IPS-20b (cell line): ENCODE results near the gene STARD7.
A peak's percentile ranks its signal among the peaks of the same experiment; 100 is the strongest.
"Not testable (repeated sequence)": the region's sequence is repeated elsewhere in the genome, so short reads cannot be mapped to it uniquely, and the experiment has no call there.

Experiments
- H3K27ac ChIP-seq: one replicate; pipeline ENCODE4 v1.5.1; 2013; ENCODE audit warnings: low read length
- H3K27me3 ChIP-seq: 2 replicates; pipeline ENCODE4 v1.6.1; 2013; ENCODE audit warnings: mild to moderate bottlenecking, low read length, inconsistent platforms; ENCODE audit not compliant: insufficient read depth
- H3K36me3 ChIP-seq: 2 replicates; pipeline ENCODE4 v1.6.1; 2013; ENCODE audit warnings: low read depth, mild to moderate bottlenecking, inconsistent platforms, low read length, moderate library complexity; ENCODE audit not compliant: insufficient read depth
- H3K4me1 ChIP-seq: 2 replicates; pipeline ENCODE4 v1.6.1; 2013; ENCODE audit warnings: mild to moderate bottlenecking, control low read depth, inconsistent platforms, low read length, moderate library complexity; ENCODE audit not compliant: insufficient read depth
- H3K4me3 ChIP-seq: 2 replicates; pipeline ENCODE4 v1.5.1; 2013; ENCODE audit warnings: mild to moderate bottlenecking, low read length, inconsistent platforms
- H3K9ac ChIP-seq: 2 replicates; pipeline ENCODE4 v1.6.1; 2013; ENCODE audit warnings: low read depth, mild to moderate bottlenecking, inconsistent platforms, low read length, moderate library complexity
- H3K9me3 ChIP-seq: 2 replicates; pipeline ENCODE4 v1.6.1; 2013; ENCODE audit warnings: mild to moderate bottlenecking, low read depth, low read length, inconsistent platforms; ENCODE audit not compliant: insufficient read depth

Gene STARD7, protein sequence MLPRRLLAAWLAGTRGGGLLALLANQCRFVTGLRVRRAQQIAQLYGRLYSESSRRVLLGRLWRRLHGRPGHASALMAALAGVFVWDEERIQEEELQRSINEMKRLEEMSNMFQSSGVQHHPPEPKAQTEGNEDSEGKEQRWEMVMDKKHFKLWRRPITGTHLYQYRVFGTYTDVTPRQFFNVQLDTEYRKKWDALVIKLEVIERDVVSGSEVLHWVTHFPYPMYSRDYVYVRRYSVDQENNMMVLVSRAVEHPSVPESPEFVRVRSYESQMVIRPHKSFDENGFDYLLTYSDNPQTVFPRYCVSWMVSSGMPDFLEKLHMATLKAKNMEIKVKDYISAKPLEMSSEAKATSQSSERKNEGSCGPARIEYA

DNA sequence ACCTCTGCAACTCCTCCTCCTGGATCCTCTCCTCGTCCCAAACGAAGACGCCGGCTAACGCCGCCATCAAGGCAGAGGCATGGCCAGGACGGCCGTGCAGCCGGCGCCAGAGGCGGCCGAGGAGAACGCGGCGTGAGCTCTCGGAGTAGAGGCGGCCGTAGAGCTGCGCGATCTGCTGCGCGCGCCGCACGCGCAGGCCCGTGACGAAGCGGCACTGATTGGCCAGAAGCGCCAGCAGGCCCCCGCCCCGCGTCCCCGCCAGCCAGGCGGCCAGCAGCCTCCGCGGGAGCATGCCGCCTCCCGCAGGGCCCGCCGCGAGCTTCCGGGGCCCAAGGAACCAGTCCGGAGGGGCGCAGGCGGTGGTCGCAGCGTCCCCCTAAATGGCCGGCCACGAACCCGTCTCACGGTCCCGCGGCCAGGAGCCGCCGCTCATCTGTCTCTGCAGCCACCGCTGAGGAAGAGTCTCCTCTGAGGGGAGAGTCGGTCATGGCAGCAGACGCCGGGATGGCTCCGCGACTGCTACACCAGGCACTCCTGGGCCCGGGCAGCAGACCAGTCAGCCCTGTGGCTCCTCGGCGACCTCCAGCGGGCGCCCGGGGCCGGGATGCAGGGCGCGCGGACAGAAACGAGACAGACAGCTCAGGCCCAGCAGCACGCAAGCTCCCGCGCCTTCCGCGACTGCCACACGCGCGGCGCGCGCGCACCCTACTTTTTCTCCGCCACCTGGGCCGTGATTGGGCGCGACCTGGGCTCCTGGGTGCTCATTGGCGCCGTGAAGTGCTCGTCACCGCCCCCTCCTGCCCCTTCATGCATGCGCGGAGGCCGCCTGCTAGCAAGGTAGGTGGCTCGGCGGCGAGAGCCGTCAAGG lies at the start of gene STARD7:
STARD7 (minus strand) TSS at position 685 of the 868 bp plus-strand sequence; CDS start at position 292, 393 bp downstream.
- Histone ChIP-seq H3K27ac (peak within 1 kb of the TSS; percentile 90), H3K4me3 (peak within 1 kb of the TSS; percentile 93), H3K9ac (peak within 1 kb of the TSS; percentile 95), H3K27me3 (no peaks in the 10 kb centered on the region), H3K4me1 (peaks cover 15% of the 10 kb centered on the region), H3K36me3 (peaks cover 1% of the 10 kb centered on the region), H3K9me3 (no peaks in the 10 kb centered on the region)

DNA sequence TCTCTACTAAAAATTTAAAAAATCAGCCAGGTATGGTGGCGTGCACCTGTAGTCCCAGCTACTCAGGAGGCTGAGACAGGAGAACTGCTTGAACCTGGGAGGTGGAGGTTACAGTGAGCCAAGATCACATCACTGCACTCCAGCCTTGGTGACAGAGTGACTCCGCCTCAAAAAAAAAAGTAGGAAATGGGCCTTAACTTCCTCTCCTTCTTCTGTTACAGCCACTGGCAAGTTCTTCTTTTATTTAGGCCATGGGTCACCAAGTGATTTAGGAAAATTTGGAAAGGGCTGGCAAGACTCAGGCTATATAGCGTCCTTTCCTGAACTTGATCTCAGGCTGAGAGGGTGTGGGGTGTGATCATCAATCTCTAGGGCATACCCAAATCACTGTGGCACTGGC lies 49.1 kb upstream of the STARD7 start:
- not testable (repeated sequence) for H3K9ac ChIP-seq
- H3K4me1 ChIP-seq, result peaks cover 11% of the 10 kb centered on the region; the same call in 1 of the 2 replicates
- peaks cover 41% of the 10 kb centered on the region for H3K36me3 ChIP-seq

DNA sequence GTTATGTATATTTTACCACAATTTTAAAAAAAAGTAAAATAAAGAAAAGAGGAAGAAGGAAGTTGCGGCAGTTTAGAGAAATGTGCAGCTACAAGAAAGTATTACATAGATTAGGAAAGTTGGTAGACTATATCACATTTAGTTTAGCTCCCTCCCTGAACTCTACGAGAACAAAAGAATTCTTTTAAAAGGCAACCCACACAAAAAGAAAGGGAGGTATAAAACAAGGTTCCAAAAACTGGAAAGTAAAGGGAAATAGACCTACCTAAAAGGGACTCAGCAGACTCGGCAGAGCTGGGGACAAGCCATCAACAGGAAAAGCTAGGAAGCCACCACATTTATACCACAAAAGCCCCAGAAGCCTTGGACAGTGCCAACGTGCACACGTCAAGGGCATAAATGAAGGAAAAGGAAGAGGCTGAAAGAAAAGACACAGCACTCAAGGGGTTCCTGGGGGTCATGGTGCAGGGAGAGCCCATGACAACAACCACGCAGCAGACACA lies 48.0 kb upstream of the STARD7 start:
- no peak overlapping the region for H3K4me3 ChIP-seq
- H3K27me3 ChIP-seq, result no peaks in the 10 kb centered on the region
- no peak overlapping the region for H3K9ac ChIP-seq
- H3K9me3 ChIP-seq, result no peaks in the 10 kb centered on the region
- peaks cover 11% of the 10 kb centered on the region; the same call in 1 of the 2 replicates for H3K4me1 ChIP-seq
- peaks cover 50% of the 10 kb centered on the region for H3K36me3 ChIP-seq
- H3K27ac ChIP-seq, result no peak overlapping the region

More for the DNA sequence above, 49.1 kb upstream of the STARD7 start:
- not testable (repeated sequence) for H3K27me3 ChIP-seq, H3K27ac ChIP-seq, H3K9me3 ChIP-seq, H3K4me3 ChIP-seq

DNA sequence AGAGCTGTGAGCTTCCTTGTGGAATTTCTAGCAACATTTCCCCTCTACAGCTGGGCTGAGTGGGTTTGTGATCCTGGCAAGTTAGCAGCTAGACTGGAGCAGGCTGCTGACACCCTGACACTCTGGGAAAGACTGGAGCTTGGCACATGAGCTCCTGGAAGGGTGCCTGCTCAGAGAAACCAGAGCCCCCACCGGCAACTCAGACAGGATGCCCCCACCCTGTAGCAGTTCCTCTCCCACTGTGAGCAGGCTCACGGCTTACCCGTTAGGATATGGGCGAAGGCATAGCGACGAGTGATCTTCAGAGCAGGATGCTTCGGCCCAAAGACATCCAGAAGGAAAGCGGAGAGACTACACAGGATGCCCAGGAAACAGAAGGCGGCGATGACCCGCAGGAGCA lies 45.9 kb upstream of the STARD7 start:
- no peak overlapping the region for H3K27ac ChIP-seq
- no peaks in the 10 kb centered on the region for H3K27me3 ChIP-seq
- H3K4me3 ChIP-seq, result no peak overlapping the region
- H3K9me3 ChIP-seq, result no peaks in the 10 kb centered on the region
- H3K4me1 ChIP-seq, result no peaks in the 10 kb centered on the region
- H3K9ac ChIP-seq, result no peak overlapping the region
- H3K36me3 ChIP-seq, result peaks cover 50% of the 10 kb centered on the region

- Histone ChIP-seq H3K9ac (no peak overlapping the region), H3K9me3 (no peaks in the 10 kb centered on the region), H3K27me3 (no peaks in the 10 kb centered on the region), H3K27ac (no peak overlapping the region), H3K4me1 (no peaks in the 10 kb centered on the region), H3K36me3 (peaks cover 40% of the 10 kb centered on the region), H3K4me3 (no peak overlapping the region)
Measured at GRCh38 chr2:96253006-96253405, 44.4 kb upstream of the STARD7 start.

DNA sequence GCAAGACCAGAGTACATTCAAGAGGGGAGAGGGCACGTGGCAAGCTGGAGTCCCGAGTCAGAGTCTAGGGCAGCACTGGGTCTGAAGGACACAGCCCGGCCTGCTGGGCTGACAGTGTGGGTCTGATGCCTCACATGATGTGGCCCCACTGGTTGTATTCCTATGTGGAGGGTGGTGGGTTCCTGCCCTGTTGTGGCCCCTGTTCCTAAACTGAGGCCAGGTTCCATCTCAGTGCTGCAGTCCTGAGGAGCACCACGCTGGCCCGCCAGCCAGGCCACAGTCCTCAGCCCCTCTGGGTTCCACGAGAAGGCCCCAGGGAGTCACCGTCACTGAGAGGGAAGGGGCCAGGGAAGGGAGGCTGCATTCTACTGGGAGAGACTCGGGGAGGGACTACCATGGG lies 43.9 kb upstream of the STARD7 start:
- Histone ChIP-seq H3K4me1 (no peaks in the 10 kb centered on the region), H3K27me3 (no peaks in the 10 kb centered on the region), H3K9ac (no peak overlapping the region), H3K27ac (no peak overlapping the region), H3K9me3 (no peaks in the 10 kb centered on the region), H3K4me3 (no peak overlapping the region), H3K36me3 (peaks cover 40% of the 10 kb centered on the region)

DNA sequence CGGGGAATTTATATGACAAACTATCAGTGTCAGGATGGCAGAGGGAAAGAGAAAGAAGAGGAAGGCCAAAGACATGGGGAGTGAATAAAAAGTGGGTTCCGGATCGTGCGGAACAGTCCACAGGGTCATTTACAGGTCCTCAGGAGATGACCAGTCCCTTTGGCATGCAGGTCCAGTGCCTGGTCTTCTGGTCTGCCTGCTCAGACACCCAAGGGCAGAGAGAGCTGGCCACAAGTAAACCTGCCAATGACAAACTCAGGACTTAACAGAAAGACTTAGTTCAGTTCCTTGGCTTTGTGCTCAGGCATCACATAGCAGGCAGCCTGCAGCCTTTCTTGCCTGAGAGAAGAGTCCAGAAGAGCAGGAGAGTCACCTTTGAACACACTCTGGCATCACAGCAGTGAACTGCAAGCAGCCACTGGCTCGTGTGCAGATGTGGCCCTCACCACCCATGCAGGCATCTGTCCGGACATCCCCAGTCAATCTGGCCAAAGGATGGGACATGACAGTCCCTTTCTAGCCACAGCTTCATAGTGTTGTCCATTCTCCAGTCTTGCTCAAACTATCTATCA lies 43.2 kb upstream of the STARD7 start:
- Histone ChIP-seq H3K4me1 (no peaks in the 10 kb centered on the region), H3K36me3 (peaks cover 40% of the 10 kb centered on the region), H3K9ac (no peak overlapping the region), H3K9me3 (no peaks in the 10 kb centered on the region), H3K27ac (no peak overlapping the region), H3K27me3 (no peaks in the 10 kb centered on the region), H3K4me3 (no peak overlapping the region)

GRCh38 chr2:96250188-96250587 lies 41.6 kb upstream of the STARD7 start:
- no peaks in the 10 kb centered on the region for H3K27me3 ChIP-seq
- no peak overlapping the region for H3K27ac ChIP-seq
- H3K9ac ChIP-seq, result no peak overlapping the region
- H3K4me3 ChIP-seq, result no peak overlapping the region
- H3K36me3 ChIP-seq, result peaks cover 33% of the 10 kb centered on the region
- no peaks in the 10 kb centered on the region for H3K4me1 ChIP-seq
- H3K9me3 ChIP-seq, result no peaks in the 10 kb centered on the region

DNA sequence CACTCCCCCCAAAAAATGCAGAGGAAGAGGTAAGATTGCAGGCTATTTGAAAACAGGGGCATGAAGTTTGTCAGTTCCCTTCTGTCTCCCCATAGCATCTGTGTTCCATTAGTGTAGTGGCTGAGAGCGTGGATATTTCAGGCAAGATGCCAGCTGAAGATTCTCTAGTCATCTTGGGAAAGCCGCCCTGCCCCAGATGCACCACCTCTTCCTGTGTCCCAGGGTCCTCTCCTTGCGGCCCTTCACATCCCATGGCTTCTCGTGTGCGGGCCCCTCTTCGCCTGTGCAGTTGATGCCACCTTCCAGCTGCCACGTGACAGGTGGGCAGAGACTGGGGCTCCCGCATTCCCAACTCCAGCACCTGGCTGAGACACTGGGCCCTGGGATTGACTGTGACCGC lies 41.0 kb upstream of the STARD7 start:
- Histone ChIP-seq H3K27ac (no peak overlapping the region), H3K27me3 (no peaks in the 10 kb centered on the region), H3K36me3 (peaks cover 28% of the 10 kb centered on the region), H3K9me3 (no peaks in the 10 kb centered on the region), H3K9ac (no peak overlapping the region), H3K4me1 (no peaks in the 10 kb centered on the region), H3K4me3 (no peak overlapping the region)

- H3K27me3 ChIP-seq, result no peaks in the 10 kb centered on the region
- H3K4me3 ChIP-seq, result no peak overlapping the region
- H3K4me1 ChIP-seq, result no peaks in the 10 kb centered on the region
- peaks cover 18% of the 10 kb centered on the region for H3K36me3 ChIP-seq
- H3K27ac ChIP-seq, result no peak overlapping the region
- H3K9me3 ChIP-seq, result no peaks in the 10 kb centered on the region
- no peak overlapping the region for H3K9ac ChIP-seq
Measured at GRCh38 chr2:96248624-96249023, 40.0 kb upstream of the STARD7 start.

DNA sequence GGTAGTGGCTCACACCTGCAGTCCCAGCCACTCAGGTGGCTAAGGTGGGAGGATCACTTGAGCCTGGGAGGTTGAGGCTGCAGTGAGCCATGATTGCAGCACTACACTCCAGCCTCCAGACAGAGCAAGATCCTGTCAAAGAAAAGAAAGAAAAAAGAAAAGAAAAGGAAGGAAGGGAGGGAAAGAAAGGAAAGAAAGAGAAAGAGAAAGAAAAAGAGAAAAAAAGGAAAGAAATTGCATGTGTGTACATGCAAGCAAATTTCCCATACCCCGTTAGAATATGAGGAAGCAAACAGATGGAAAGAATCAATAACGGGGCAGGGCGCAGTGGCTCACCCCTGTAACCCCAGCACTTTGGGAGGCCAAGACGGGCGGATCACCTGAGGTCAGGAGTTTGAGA lies 39.3 kb upstream of the STARD7 start:
- Histone ChIP-seq H3K27me3 (no peaks in the 10 kb centered on the region), H3K4me3 (no peak overlapping the region), H3K4me1 (no peaks in the 10 kb centered on the region), H3K36me3 (peaks cover 11% of the 10 kb centered on the region), H3K9ac (no peak overlapping the region), H3K27ac (no peak overlapping the region), H3K9me3 (no peaks in the 10 kb centered on the region)
